Glomerular visceral epithelial cell (primary cell): ENCODE data around the gene ARHGEF33.

Experiments
- DNase-seq: peaks from one replicate; pipeline ENCODE4 v3.0.0-alpha.2; 2016; ENCODE audit errors: extremely low spot score

ARHGEF33 gene

DNA sequence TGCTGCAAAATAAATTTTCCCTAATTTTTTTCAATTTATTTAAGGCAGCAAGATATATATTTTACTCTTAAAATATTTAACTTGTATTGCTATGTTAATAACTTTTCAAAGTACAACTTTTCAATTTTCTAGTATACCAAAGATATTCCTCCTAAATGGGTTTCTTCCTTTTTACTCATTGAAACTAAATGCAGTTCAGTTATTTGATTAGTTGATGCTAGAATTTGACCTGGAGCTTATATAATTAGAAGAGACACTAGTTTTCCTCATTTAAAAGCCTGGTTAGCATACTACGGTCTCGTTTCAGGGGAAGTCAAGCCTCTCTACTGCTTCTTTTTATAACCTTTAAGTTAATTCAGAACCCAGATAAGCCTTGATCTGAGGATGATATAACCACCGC is at the start of gene ARHGEF33:
TSS of gene ARHGEF33 (plus strand) at position 301 of the 400 bp plus-strand sequence. CDS start 29,573 bp downstream, outside the sequence.
- no peak for DNase-seq

DNA sequence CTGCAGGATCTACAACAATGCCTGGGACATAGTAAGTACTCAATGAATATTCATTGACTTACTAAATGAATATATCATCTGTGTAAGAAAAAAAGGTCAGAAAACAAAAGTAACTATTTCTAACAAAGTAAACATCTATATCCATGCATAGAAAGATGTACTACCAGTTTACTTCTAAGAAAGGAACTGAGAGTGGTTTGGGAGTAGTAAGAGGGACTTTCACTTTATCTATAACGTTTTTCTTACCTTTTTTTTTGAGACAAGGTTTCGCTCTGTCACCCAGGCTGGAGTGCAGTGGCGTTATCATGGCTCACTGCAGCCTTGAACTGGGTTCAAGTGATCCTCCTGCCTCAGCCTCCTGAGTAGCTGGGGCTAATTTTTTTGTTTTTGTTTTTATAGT is 39.6 kb upstream of the ARHGEF33 start:
- no peak for DNase-seq

DNA sequence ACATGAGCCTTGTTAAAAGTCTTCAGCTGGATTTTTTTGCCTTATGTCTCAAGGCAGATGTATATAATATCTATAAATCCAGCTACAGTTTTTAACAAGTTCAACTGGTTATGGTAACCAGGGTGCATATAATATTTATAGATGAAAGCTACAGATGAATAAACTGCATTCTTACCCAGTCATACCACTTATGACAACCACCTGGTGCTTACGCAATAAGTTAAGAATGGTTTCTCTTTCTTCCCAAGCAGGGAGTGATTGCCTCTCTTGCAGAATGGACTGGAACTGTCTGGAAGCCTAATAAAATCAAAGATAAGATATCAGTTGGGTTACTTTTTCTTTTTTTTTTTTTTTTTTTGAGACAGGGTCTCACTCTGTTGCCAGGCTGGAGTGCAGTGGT is 33.5 kb upstream of the ARHGEF33 start:
- no peak for DNase-seq

DNA sequence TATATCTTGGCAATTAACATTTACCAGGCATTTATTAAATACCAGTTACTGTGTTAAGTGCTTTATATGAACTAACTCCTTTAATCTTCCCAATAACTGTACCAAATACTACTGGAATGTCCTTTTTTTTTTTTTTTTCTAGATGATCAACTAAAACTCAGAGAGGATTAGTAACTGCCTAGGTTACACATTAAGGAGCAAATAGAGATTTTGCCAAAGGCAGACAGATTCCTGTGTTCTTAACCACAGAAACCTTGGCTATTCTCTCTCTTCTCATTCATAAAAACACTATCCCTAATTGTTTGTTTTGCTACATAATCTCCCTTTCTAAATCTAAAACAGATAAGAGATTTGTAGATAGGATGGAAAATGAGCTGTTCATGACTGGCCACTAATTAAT is 27.2 kb upstream of the ARHGEF33 start:
- no peak for DNase-seq

DNA sequence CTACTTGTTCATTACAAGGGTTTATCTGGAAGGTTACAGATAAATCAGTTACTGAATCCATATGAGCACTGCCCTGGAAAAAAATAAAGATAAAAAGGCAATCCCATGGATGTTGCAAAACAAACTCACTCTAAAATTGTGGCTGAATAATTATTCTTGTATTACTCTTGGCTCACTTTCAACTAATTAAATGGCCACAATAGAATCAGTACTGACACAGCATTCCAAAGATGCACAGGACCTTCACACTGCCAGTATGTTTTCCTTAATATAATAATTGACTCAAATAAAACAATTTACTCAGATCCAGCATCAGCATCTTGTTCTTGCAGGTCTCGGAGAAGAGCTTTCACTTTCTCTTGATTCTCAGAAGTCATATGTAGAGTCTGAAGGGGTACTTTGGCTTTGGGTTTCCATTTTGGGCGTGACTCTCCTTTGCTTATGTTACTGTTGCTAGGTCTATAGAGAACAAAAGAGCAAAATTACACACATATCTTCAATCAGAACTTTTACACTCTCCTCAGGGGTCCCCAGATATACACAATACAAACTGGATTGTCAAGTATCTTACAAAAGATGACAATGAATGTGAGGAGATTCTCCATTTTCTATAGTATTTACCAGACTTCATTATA is 26.5 kb upstream of the ARHGEF33 start:
- DNase-seq, result no peak

DNA sequence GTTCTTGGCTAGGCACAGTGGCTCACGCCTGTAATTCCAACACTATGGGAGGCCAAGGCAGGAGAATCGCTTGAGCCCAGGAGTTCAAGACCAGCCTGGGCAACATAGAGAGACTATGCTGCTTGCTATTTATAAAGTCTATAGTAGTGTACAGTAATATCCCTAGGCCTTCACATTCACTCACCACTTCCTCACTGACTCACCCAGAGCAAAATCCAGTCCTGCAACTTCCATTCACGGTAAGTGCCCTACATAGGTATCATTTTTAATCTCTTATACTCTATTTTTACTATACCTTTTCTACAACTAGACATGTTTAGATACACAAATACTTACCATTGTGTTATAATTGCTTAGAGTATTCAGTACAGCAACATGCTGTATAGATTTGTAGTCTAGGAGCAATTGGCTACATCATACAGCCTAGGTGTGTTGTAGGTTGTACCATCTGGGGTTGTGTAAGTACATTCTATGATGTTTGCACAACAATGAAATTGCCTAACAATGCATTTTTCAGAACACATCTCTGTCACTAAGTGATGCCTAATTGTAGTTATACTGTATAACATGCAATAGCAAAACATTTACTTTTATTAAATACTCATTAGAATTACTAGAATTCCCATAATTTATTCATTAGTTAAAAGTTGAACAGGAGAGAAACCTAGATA is 22.8 kb upstream of the ARHGEF33 start:
- no peak for DNase-seq

DNA sequence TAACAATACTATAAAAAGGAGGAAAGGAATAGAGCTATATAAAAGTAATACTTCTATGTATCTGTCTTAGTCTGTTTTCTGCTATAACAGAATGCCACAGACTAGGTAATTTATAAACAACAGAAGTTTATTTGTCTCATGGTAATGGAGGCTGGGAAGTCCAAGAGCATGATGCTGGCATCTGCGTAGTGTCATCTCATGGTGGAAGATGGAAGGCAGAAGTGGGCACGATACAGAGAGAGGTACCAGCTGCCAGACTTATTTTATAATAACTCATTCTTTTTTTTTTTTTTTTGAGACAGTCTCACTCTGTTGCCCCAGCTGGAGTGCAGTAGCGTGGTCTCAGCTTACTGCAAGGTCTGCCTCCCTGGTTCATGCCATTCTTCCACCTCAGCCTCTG is 18.2 kb upstream of the ARHGEF33 start:
- no peak for DNase-seq

DNA sequence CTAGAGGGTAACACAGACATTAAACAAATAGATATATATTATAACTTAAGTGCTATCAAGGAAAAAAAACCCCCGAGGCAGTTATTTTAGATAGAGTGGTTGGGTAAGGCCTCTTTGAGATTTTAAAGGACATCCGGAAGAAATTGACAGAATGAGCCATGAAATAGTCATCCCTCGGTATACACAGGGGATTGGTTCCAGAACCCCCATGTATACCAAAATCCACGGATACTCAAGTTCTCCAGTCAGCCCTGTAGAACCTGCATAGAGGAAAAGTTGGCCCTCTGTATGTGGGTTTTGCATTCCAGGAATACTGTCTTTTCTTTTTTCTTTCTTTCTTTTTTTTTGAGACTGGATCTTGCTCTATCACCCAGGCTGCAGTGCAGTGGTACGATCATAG is 15.9 kb upstream of the ARHGEF33 start:
- no peak for DNase-seq

DNA sequence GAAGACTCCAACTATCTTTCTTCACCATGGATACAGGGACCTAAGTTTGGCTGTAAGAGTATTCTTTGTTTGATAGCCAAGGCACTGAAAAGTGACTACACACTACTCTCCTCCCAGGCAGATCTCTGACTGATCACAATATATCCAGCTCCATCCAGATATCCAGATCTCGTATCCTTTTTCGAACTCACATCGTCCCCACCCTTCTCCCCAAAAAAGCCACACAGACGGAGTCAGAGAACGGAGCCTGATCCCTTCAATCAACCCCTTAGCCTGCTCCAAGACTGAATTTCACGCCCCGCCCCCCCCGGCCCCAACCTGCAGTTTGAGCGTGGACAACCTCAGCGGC is 14.5 kb upstream of the ARHGEF33 start:
- no peak for DNase-seq

DNA sequence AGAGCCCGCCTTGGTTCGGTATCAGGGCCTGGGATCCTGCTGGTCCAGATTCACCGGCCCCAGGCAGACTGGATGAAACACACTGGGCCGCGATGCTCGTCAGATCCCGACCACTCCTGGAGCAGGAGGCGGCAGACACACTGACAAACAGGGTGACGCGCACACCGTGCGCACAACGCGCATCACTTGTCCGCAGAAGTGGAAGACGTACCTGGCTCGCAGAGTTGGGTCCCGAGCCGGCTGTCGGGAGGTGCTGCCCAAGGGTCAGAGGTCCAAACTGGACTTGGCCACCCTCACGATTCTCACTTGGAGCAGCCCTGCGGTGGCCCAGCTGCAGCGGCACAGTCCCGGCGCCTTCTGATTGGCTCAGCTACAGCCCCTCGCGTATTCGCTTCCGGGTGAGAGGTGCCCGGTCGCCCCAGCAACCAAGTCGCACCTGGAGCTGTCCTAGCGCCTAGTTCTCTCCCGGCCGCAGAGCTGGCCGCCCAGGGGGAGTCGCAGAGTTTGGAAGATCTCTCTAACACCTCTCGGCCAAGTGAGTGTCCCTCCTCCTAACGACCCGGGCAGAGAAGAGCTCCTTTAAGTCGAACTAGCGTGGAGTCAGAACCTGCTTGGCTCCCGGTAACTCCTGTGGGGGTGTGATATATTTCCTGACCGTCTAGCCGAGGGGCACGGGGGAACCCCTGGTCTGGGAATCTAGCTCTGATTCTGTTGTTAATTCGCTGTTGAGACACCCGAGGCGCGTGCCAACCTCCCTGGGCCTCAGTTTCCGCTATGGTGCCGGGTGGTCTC is 13.9 kb upstream of the ARHGEF33 start, which contains the start of the genes DHX57 and MORN2:
TSS of gene DHX57 (minus strand) at position 359 of the 792 bp plus-strand sequence. CDS start 7,529 bp downstream, outside the sequence.
TSS of gene MORN2 (plus strand) at position 401 of the 792 bp plus-strand sequence.
- DNase-seq, result peak; percentile 77

DNA sequence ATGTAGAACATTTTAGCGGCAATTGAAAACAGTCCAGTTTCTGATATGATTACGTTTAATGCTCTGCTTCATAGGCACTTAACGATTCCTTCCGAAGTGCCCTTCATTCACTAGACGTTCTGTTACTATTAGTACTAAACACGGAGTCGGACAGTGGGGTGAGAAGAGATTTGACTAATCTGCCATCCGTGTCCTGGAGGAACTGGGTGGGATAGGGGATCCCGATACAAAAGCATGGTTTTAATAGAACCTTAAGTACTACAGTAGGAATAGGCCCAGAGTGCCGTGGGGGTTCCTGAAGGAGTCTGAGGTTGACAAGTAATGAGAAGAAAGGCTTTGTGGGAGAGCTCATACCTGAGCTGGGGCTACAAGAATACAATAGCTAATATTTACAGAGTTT is 13.3 kb upstream of the ARHGEF33 start:
- no peak for DNase-seq

DNA sequence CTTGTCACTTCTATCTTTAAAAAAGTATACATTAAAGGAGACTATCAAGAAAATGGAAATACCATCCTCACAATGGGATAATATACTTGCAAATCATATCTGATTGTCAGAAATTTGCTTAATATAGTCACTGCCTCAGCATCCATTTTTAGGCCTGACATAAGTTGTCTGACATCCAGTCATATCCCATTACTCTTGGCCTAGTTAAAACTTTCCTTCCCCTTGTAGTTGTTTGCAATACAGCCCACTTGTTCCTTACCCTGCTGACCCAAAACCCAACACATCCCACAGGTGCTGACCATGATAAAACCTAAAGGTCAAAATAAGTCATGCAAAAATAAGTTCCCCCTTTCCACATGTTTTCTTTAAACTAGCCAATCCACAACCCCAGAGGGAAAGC is 3.6 kb upstream of the ARHGEF33 start:
- DNase-seq, result no peak

DNA sequence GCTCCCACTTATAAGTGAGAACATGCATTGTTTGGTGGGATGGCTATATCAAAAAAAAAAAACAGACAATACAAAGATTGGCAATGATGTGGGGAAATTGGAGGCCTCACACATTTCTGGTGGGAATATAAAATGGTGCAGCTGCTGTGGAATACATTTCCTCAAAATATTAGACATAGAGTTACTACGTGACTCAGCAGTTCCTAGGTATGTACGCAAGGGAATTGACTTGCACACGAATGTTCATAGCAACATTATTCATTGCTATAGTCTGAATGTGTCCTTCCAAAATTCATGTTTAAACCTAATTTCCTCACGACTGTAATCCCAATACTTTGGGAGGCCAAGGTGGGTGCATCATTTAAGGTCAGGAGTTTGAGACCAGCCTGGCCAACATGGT is 2.3 kb upstream of the ARHGEF33 start:
- DNase-seq, result no peak

DNA sequence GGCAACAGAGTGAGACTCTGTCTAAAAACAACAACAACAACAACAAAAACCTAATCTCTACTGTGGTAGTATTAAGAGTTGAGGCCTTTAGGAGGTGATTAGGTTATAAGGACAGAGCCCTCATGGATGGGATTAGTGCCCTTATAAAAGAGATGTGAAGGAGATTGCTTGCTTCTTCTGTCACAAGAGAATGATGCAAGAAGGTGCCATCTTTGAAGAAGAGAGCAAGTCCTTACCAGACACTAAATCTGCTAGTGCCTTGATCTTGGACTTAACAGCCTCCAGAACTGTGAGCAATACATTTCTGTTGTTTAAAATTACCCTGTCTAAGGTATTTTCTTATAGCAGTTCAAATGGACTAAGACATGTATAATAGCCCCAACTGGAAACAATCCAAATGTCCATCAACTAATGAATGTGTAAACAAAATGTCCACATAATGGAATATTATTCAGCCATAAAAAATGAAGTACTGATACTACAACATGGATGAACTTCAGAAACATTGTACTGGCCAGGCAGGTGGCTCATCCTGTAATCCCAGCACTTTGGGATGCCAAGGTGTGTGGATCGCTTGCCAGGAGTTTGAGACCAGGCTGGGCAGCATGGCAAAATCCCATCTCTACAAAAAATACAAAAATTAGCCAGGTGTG is 1.6 kb upstream of the ARHGEF33 start:
- DNase-seq, result no peak

DNA sequence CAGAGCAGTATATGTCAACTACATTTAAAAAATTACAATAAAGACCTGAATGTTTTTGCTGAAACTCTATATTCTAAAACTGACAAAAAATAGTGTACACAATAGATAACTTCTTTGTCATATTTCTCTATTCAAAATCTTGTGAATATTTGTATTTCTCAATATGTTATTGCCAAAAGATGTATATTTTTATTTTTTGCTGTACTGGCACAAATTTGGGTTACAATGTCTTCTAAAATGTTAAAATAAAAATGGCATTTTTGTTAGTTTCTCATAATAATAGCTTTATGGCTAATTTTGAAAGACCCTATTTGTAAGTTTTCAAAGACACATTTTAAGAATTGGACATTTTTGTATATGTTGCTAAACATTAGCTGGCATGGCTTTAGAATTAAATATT is 630 bp upstream of the ARHGEF33 start:
- no peak for DNase-seq

DNA sequence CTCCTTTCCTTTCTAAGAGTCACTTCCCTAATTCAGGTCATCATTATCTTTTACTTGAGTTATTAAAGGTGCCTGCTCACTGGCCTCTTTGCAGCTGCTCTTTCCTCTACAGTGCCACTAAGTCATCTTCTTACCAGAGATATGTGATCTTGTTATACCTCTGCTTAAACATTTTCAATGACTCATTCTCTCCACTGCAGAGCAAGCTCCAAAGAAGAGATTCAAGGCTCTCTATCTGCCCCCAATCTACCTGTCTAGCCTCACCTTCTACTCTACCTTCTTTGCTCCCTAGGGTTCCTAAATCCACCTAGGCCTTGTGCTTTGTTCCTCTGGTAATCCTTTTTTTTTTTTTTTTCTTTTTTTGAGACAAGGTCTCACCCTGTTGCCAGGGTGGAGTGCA is 3.1 kb downstream of the ARHGEF33 start:
- DNase-seq, result no peak

DNA sequence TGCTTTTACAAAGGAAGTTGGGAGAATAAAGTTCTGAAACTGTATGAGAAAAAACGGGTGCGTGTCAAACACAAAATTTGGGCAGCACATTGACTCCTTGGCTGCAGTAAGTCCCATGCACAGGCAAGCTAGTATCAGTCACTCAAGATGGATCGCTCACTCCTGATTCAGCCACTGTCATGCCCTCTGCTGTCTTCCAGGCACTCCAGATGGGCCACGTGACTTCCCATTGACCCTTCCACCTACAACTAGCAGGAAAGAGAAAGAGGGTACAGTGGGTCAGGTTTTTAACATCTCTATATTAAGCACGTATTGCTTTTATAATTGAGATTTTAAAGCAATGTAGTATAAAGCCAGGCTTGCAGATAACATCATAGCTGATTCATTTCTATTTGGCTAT is 8.6 kb downstream of the ARHGEF33 start:
- DNase-seq, result no peak

DNA sequence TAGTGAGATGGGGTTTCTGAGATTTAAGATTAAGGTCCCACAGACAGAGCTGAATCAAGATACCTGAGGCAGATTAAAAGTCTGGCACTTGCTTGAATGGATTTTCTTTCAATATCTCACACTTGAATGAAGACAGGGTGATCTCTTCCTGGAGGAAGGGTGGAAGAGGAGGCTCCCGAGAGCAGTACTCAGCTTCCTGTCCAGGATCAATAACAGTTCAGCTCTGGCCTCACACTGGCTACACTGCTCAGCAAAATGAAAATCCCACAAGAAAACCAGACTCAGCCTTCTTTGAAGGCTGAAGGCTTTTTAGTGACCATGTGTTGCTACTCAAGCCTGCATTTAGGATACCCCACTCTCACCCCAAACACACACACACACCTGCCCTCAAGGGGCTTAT is 11.1 kb downstream of the ARHGEF33 start:
- no peak for DNase-seq

DNA sequence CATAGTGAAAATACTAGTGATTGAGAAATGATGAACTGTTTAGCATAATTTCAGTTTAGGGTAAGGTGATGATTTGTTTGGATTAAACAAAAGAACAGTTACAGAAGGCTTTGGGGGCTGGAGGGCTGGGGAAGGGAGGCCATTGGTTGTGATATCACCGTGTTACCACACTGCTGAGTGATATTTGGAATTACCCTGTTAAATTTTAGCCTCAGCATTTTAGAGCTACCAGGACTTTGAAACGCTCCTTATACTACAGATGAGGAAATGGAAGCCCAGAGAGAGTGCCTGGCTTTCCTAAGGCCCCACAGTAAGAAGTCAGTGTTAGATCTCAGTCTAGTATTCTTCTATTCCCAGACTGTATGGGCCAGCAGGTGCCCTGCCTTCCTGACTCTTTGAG is 15.6 kb downstream of the ARHGEF33 start:
- no peak for DNase-seq

DNA sequence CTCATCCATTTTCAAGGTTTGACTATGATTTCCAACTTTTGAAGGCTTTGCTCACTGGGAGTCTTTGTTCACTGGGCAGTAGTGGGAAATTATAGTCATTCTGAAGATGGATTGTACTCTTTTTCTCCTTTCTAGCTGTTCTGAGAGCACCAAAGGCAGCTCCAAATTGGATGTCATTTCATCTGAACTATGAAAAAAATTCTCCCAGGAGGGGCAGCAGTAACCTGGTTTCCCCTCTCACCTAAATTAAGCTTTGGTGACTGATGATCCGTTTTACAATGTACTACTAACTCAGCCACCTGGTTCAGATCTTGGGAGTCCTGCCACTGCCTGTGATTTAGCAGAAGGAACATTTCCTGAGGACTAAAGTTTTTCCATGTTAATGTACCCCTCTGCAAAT is 17.6 kb downstream of the ARHGEF33 start:
- DNase-seq, result no peak

DNA sequence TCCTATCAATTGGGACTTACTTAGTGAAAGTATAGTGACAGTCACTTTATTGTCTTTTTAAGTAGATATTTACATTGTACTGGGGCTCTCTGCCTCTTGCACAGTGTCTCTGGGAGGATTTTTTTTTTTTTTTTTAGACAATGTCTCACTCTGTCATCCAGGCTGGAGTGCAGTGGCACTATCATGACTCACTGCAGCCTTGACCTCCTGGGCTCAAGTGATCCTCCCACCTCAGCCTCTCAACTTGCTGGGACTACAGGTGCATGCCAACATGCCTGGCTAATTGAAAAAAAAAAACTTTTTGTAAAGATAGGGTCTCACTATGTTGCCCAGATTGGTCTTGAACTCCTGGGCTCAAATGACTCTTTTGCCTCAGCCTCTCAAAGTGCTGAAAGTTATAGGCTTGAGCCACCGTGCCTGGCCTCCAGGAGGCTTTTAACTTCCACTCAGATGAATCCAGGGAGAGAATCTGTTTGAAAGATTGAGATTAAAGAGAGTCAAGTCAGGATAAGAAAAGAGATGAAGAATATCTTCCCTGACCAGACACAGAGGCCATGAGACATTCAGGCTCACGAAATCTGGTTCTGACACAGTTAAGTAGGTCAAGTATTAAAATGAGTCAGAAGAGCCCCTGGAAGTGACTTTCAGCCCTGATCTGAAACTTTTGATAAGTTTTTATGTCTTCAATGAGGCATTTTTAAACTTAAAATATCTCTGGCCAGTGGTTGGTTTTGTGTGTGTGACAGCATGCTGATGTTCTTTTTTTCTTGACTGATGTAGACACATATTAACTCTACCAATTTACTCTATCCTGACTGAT is 18.3 kb downstream of the ARHGEF33 start:
- no peak for DNase-seq

DNA sequence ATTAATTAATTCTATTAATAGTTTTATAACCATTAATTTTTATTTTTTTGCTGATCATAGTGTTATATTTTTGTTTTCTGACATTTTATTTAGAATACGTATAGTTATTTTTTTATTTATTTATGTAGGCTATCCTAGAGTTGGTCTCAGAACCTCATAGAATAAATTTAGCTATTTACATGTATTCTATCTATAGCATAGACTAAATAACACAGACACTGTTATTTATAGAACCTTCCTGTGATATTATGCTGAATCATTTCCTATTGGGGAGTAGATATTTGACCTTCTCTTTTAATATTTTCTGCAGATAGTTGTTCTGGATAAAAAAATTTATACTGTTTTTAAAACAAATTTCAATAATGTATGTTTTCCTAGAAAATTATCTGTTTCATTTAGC is 20.2 kb downstream of the ARHGEF33 start:
- DNase-seq, result no peak
